ENCODE measurements around the gene IDUA.

Gene IDUA

DNA sequence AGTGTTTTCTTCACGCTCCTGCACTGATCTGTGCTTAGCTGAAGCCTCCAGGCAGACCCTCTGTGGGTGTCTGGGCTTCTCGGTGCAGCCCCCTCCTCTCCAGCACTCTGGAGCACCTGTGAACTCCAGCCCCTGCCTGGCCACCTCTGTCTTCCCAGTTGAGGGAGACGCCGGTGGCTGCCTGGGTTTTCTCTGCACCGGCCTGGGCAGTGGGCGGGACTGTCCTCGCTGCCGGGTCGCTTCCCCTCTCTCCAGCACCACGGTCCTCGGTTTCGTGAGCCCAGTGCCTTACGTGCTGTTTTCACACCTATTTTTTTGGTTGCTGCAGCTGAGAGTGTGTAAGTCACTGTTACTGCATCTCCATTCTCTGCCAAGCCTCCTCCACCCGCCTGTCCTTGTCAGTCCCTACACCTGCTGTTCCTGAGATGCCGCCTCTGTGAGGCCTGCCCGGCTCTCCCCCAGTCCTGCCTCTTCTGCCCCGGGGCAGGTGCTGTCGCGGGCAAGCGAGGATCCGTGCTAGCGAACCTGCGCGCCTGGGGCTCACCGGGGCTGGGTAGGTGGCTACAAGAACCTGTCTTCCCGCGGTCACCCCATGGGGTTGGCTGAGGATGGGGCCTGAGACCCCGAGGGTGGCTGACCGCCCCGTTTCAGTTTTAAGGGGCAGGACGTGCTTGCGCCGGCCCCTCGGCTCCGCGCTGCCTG is 22.1 kb downstream of the IDUA start:
- H3K4me3 ChIP-seq (ENCODE audit: low read depth, low read length): peak overlapping the region; percentile 51
- TF ChIP-seq, protein P1, sequence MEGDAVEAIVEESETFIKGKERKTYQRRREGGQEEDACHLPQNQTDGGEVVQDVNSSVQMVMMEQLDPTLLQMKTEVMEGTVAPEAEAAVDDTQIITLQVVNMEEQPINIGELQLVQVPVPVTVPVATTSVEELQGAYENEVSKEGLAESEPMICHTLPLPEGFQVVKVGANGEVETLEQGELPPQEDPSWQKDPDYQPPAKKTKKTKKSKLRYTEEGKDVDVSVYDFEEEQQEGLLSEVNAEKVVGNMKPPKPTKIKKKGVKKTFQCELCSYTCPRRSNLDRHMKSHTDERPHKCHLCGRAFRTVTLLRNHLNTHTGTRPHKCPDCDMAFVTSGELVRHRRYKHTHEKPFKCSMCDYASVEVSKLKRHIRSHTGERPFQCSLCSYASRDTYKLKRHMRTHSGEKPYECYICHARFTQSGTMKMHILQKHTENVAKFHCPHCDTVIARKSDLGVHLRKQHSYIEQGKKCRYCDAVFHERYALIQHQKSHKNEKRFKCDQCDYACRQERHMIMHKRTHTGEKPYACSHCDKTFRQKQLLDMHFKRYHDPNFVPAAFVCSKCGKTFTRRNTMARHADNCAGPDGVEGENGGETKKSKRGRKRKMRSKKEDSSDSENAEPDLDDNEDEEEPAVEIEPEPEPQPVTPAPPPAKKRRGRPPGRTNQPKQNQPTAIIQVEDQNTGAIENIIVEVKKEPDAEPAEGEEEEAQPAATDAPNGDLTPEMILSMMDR (IDR thresholded peaks at IDR 0.05; ENCODE audit: borderline replicate concordance, insufficient read depth, low read depth, low read length): no peak

DNA sequence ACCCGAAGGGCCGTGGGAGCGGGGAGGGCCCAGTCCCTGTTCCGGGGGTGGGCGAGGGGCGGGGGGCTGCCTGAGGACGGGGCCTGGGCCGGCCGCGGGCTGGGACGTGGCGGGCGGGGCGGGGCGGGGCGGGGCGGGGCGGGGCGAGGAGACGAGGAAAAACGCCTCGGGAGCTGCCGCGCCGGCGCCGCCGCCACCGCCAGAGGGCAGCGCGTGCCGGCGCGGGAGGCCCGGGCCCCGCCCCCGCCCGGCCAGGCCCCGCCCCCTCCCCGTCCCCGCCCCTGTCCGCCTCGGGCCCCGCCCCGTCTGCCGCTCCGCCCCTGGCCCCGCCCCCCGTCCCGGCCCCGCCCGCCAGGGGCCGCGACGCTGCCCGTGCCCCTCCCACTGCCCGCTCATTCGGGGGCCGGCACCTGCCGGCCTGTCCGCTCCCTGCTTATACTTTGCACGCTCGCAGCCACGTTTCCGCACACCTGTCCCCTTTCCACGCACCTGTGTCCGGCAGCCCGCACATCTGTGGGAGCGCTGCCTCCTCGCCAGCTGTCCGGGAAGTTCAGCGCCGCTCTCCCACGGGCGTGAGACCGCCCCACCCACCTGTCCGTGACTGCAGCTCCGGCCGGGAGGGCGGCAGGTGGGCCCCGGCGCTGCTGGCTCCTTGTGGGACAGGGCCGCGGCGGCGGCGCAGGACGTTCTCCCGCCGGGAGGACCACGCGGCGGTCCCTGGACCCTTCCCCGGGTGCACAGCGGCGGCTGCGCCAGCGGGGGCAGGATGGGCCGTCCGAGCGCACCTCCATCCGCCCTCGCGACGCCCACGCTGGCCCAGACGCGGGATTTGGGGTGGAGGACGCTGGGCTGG is 22.9 kb downstream of the IDUA start:
- H3K4me3 ChIP-seq (ENCODE audit: low read depth, low read length): peak overlapping the region; percentile 51
- TF ChIP-seq, protein P1 (IDR thresholded peaks at IDR 0.05; ENCODE audit: borderline replicate concordance, insufficient read depth, low read depth, low read length): peak; percentile 13; the same call in 1 of the 2 replicates

DNA sequence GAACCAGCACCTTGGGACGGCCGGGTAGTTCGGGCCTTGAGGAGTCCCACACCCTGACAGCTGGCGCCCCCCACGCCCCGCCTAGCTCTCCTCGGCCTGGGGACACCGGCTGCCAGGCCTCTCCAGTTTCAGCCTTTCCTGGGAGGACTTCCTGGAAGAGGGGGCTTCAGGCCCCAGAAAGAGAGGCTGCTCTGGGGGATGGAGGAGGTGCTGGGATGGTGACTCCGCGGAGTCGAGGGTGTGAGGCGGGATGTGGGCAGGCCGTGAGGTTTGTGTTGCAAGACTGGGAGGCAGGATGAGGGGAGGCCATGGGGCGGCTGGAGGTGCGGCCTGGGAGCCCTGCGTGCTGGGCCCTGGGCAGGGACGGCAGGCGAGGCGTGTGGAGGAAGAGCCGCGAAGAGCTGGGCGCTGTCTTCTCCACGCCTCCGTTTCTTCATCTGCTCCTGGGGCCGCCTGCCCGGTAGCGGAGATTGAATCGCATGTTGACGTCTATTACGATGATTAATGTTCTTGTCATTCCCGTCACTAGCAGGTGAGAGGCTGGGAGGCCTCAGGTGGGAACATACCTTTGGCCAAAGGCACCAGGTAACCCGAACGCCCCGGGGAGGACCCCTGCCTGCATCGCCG is 23.7 kb downstream of the IDUA start:
- H3K4me3 ChIP-seq (ENCODE audit: low read depth, low read length): no peak overlapping the region
- TF ChIP-seq, protein P1 (IDR thresholded peaks at IDR 0.05; ENCODE audit: borderline replicate concordance, insufficient read depth, low read depth, low read length): no peak

DNA sequence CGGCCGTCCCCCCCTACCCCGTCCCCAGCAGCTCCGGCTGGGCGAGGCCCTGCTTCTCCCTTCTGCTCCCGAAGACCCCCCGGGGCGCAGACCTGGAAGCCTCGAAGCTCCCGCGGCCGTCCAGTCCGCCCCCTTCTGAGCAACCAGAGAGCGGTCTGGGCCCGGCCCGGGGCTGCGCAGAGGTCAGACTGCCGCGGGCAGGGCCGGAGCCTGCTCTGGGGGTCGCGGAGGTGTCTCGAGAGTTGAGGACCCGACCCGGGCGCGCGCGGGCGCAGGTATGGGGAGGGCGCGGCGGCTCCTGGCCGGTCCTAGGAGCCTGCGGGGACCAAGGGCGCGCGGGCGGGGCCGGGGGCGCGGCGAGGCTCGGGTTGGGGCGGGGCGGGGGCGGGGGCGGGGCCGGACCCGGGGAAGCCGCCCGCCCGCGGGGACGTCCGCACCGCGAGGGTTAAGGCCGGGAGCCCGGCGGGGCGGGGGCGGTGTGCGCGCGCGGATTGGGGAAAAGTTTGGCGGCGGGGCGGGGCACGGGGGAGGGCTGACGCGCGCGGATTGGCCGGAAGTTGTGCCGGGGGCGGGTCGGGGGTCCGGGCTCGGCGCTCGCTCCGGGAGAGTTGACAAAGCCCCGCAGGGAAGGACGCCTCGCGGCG is 24.3 kb downstream of the IDUA start, which contains the start of gene FGFRL1:
Gene FGFRL1, plus strand, starts transcription at position 605 of the 644 bp plus-strand sequence. CDS start 860 bp downstream, outside the sequence.
- peak within 1 kb of the TSS; percentile 6 for H3K4me3 ChIP-seq (ENCODE audit: low read depth, low read length)
- TF ChIP-seq, protein P1 (IDR thresholded peaks at IDR 0.05; ENCODE audit: borderline replicate concordance, insufficient read depth, low read depth, low read length): no peak

DNA sequence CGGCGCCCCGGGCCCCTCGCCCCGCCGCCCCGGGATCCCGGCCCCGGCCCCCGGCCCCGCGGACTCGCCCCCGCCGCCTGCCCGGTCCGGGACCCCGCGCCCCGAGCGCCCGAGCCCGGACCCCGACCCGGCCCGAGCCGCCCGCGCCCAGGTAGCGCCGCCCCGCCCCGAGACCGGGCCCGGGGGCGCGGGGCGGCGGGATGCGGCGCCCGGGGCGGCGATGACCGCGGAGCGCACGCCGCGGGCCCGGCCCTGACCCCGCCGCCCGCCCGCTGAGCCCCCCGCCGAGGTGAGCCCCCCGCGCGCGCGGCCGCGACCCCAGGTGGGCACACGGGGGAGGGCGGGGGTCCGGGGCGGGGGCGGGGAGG is 24.8 kb downstream of the IDUA start:
- no peak overlapping the region for H3K4me3 ChIP-seq (ENCODE audit: low read depth, low read length)

DNA sequence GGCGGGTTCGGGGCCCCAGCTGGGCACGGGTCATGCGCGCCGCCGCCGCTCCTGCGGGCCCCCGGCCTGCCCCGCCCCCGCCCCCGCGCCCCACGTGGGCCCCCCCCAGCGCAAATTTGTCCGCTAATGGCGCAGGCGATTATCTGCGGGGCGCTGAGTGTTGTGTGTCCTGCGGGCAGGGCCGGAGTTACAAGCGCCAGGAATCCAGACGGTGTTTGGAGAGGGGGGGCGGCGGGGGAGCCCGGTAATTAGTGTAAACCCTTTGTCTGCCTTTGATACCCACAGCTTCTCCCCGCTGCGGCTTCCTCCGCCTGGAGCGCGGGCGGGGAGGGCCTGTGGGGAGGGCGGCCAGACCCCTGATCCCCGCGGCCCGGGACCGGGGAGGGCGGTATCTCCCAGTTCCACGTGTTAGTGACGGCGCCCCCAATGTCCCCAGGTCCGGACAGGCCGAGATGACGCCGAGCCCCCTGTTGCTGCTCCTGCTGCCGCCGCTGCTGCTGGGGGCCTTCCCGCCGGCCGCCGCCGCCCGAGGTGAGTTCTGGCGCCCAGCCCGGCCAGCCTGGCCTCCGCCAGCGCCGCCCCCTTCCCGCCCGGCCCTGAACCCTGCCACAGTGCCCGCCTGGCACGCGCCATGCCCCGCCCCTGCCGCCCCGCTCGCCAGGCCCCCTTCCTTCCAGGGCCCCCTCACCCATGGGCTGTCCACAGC is 25.3 kb downstream of the IDUA start:
- peak overlapping the region; percentile 6 for H3K4me3 ChIP-seq (ENCODE audit: low read depth, low read length)
- TF ChIP-seq, protein P1 (IDR thresholded peaks at IDR 0.05; ENCODE audit: borderline replicate concordance, insufficient read depth, low read depth, low read length): no peak

More for the DNA sequence above, 24.8 kb downstream of the IDUA start:
- TF ChIP-seq, protein P1 (IDR thresholded peaks at IDR 0.05; ENCODE audit: borderline replicate concordance, insufficient read depth, low read depth, low read length): no peak
